Cardiac muscle cell (in vitro differentiated cells and primary cell): ENCODE results near the gene LRP1B. TPM values are rescaled to one million over a fixed set of nuclear protein-coding genes. Genes with fewer than 3 reads are reported as not detected.
A peak's percentile ranks its signal among the peaks of the same experiment; 100 is the strongest.

Source experiments
- DNase-seq, 2 donors: peaks; one replicate each; pipeline versions ENCODE4 v3.0.0 to v3.0.0-alpha.2; 2010 to 2017; ENCODE audit warnings: low read depth in 1 of 2, low spot score in 1 of 2
- H3K27ac ChIP-seq: fragments of 200-600 bp; sonication (generic); 2 replicates; pipeline ENCODE4 v1.5.1; 2016
- H3K27me3 ChIP-seq: fragments of 200-600 bp; sonication (generic); 2 replicates; pipeline ENCODE4 v1.6.0; 2016; ENCODE audit warnings: control low read depth
- H3K36me3 ChIP-seq: fragments of 200-600 bp; sonication (generic); 2 replicates; pipeline ENCODE4 v1.5.1; 2016; ENCODE audit warnings: control low read depth
- H3K4me1 ChIP-seq: fragments of 200-600 bp; sonication (generic); 2 replicates; pipeline ENCODE4 v1.8.1; 2017; ENCODE audit warnings: low read depth, mild to moderate bottlenecking, mixed run types
- H3K4me3 ChIP-seq: fragments of 200-600 bp; sonication (generic); 2 replicates; pipeline ENCODE4 v1.5.1; 2016; ENCODE audit warnings: mild to moderate bottlenecking
- H3K9me3 ChIP-seq: fragments of 200-600 bp; sonication (generic); 2 replicates; pipeline ENCODE4 v1.5.1; 2017; ENCODE audit warnings: low read depth, mild to moderate bottlenecking, control low read depth
- CTCF ChIP-seq: IDR thresholded peaks from 2 replicates; pipeline ENCODE4 v1.5.1; 2012; ENCODE audit warnings: low read depth, mild to moderate bottlenecking, low read length
- polyA plus RNA-seq: library from polyadenylated mRNA; unstranded; fragments of >200 nt; fragmentation: Nextera tagmentation; extraction: Ambion mirVana; gene quantifications from 2 replicates; pipeline ENCODE4 v1.2.1, GENCODE V29; 2016
- total RNA-seq: library from RNA; depleted of rRNA; stranded (reverse); fragments of >200 nt; gene quantifications from 2 replicates; pipeline ENCODE4 v1.2.3, GENCODE V29; 2016

LRP1B gene
- total and polyA plus RNA-seq, 2 experiments from 2014 or later: 1.2 to 2.5 TPM

DNA sequence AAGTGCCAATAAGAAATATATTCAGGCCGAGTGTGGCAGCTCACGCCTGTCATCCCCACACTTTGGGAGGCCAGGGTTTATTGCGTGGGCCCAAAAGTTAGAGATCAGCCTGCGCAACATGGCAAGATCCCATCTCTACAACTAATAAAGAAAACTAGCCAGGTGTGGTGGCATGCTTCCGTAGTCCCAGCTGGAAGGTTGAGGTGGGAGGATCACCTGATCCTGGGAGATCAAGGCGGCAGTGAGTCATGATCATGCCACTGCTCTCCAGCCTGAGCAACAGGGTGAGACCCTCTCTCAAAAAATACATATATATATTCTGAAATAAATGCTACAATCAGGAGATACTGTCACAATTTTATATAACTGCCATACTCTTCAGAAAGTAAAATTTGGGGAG lies 1745.9 kb downstream of the LRP1B start:
- no peak for DNase-seq
- TF ChIP-seq CTCF: no peak

GRCh38 chr2:140383781-140384180 lies 1747.0 kb downstream of the LRP1B start:
- Histone ChIP-seq H3K27ac (no peak overlapping the region), H3K4me1 (no peaks in the 10 kb centered on the region), H3K4me3 (no peak overlapping the region), H3K36me3 (no peaks in the 10 kb centered on the region), H3K27me3 (no peaks in the 10 kb centered on the region), H3K9me3 (no peaks in the 10 kb centered on the region)
- no peak for TF ChIP-seq CTCF
- DNase-seq: peak in 1 of 2 donors; percentile 3

More for the DNA sequence above, 1745.9 kb downstream of the LRP1B start:
- Histone ChIP-seq H3K36me3 (no peaks in the 10 kb centered on the region), H3K27ac (no peak overlapping the region), H3K4me3 (no peak overlapping the region), H3K9me3 (no peaks in the 10 kb centered on the region), H3K4me1 (no peaks in the 10 kb centered on the region), H3K27me3 (no peaks in the 10 kb centered on the region)

- no peaks in the 10 kb centered on the region for H3K27me3 ChIP-seq
- no peak for TF ChIP-seq CTCF
- no peaks in the 10 kb centered on the region for H3K9me3 ChIP-seq
- DNase-seq: no peak
- no peak overlapping the region for H3K27ac ChIP-seq
- H3K4me3 ChIP-seq: no peak overlapping the region
- H3K36me3 ChIP-seq: no peaks in the 10 kb centered on the region
- H3K4me1 ChIP-seq: no peaks in the 10 kb centered on the region
Observed at GRCh38 chr2:140376686-140377085, 1754.1 kb downstream of the LRP1B start.

DNA sequence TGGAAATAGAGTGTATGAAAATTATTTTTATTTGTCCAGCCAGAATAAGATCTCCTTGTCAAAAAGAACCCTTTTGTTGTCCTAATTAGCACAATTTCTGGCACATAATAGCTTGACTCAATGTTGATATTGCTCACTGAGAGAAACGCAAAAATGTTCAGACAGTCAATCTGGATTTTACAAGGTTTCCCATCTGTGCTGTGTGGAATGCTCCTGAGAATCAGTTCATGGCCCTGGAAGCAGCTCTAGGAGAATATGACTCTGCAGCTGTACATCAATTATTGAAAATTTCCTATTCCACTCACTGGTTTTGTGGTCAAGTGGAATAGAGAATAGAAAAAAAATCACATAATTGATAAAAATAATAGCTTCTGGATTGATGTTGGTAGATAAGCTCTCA lies 1767.7 kb downstream of the LRP1B start:
- TF ChIP-seq CTCF: no peak
- Histone ChIP-seq H3K9me3 (no peaks in the 10 kb centered on the region), H3K4me1 (no peaks in the 10 kb centered on the region), H3K27me3 (no peaks in the 10 kb centered on the region), H3K4me3 (no peak overlapping the region), H3K27ac (no peak overlapping the region), H3K36me3 (no peaks in the 10 kb centered on the region)
- no peak for DNase-seq

DNA sequence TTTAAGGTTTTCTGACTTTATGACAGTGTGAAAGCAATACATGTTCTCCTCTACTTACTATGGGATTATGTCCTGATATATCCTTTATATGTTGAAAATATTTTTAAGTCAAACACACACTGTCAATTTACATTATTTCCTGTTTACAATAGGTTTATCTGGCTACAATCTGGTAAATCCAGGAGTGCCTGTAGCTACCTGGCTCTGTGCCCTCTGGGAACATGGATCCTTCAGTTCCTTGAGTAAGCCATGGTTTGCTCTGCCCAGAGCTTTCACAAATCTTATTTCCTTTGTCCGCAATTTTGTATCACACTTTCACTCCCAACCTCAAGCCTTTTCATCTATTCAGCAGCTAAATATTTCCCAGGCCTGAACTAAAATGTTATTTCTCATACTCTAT lies 1768.5 kb downstream of the LRP1B start:
- Histone ChIP-seq H3K4me1 (no peaks in the 10 kb centered on the region), H3K27ac (no peak overlapping the region), H3K36me3 (no peaks in the 10 kb centered on the region), H3K9me3 (no peaks in the 10 kb centered on the region), H3K4me3 (no peak overlapping the region), H3K27me3 (no peaks in the 10 kb centered on the region)
- TF ChIP-seq CTCF: no peak
- no peak for DNase-seq
